ENCODE measurements around the gene ATG12. TPM values are rescaled to one million over a fixed set of nuclear protein-coding genes. Genes with fewer than 3 reads are reported as not detected.
"Not testable (repeated sequence)": the region's sequence is repeated elsewhere in the genome, so short reads cannot be mapped to it uniquely, and the experiment has no call there.

ATG12 gene
- total RNA-seq, result 10 to 100 TPM; 36.5 to 36.9 TPM

- CTCF ChIA-PET, result interaction anchor here (1.0 to 3.3 kb wide), 7 partner anchors 8 to 297 kb away, joined by 3 to 32 read pairs (median 4); partner anchors contain the start of gene FEM1C
- Mint-ChIP-seq H3K36me3 (peaks cover 19% of the 10 kb centered on the region), H3K4me3 (peak within 1 kb of the TSS; percentile 98), H3K9me3 (ENCODE audit: low read depth) (no peaks in the 10 kb centered on the region), H3K27ac (peak within 1 kb of the TSS; percentile 100), H3K4me1 (peaks cover 53% of the 10 kb centered on the region), H3K27me3 (no peaks in the 10 kb centered on the region)
- DNase-seq, result peak; percentile 94
- ATAC-seq, result peak; percentile 90
These were observed at the start of gene ATG12, which contains the start of gene AP3S1 for GRCh38 chr5:115841382-115842088. Gene ATG12, minus strand, starts transcription at chr5:115841565. Its CDS starts 13 bp downstream, at chr5:115841552. Gene AP3S1, plus strand, starts transcription at chr5:115841935. Its CDS starts 103 bp downstream, at chr5:115842038.

- DNase-seq (no peak), ATAC-seq (no peak)
- Mint-ChIP-seq H3K27me3 (no peaks in the 10 kb centered on the region), H3K36me3 (peaks cover 7% of the 10 kb centered on the region), H3K4me1 (no peaks in the 10 kb centered on the region), H3K9me3 (ENCODE audit: low read depth) (no peaks in the 10 kb centered on the region), H3K27ac (no peak overlapping the region), H3K4me3 (no peak overlapping the region)
- CTCF ChIA-PET, result interaction anchor here (1.0 to 1.4 kb wide), 2 partner anchors 145 to 181 kb away, joined by 3 to 5 read pairs; no protein-coding TSS in a partner anchor
These were observed 46.7 kb upstream of the ATG12 start for GRCh38 chr5:115888027-115888426.

GRCh38 chr5:115885208-115885607, 43.8 kb upstream of the ATG12 start:
- peaks cover 23% of the 10 kb centered on the region for H3K36me3 Mint-ChIP-seq

GRCh38 chr5:115884704-115885103, 43.3 kb upstream of the ATG12 start:
- Mint-ChIP-seq H3K27me3 (no peaks in the 10 kb centered on the region), H3K36me3 (peaks cover 28% of the 10 kb centered on the region), H3K4me1 (no peaks in the 10 kb centered on the region), H3K4me3 (no peak overlapping the region), H3K27ac (no peak overlapping the region), H3K9me3 (ENCODE audit: low read depth) (no peaks in the 10 kb centered on the region)
- CTCF ChIA-PET, result no interaction called here
- ATAC-seq (no peak), DNase-seq (no peak)

More at GRCh38 chr5:115885208-115885607, 43.8 kb upstream of the ATG12 start:
- H3K4me1 Mint-ChIP-seq; H3K27me3 Mint-ChIP-seq; DNase-seq; CTCF ChIA-PET; H3K9me3 Mint-ChIP-seq (ENCODE audit: low read depth); H3K27ac Mint-ChIP-seq; H3K4me3 Mint-ChIP-seq; ATAC-seq: not testable (repeated sequence)

- H3K9me3 Mint-ChIP-seq (ENCODE audit: low read depth); ATAC-seq; H3K27ac Mint-ChIP-seq; H3K4me3 Mint-ChIP-seq; H3K4me1 Mint-ChIP-seq; CTCF ChIA-PET; H3K27me3 Mint-ChIP-seq; DNase-seq: not testable (repeated sequence)
- H3K36me3 Mint-ChIP-seq, result peaks cover 40% of the 10 kb centered on the region
These were observed 41.1 kb upstream of the ATG12 start for GRCh38 chr5:115882434-115882833.

- H3K36me3 Mint-ChIP-seq, result peaks cover 55% of the 10 kb centered on the region
- H3K27ac Mint-ChIP-seq; H3K27me3 Mint-ChIP-seq; CTCF ChIA-PET; H3K4me1 Mint-ChIP-seq; DNase-seq; H3K9me3 Mint-ChIP-seq (ENCODE audit: low read depth); ATAC-seq; H3K4me3 Mint-ChIP-seq: not testable (repeated sequence)
These were observed 36.0 kb upstream of the ATG12 start for GRCh38 chr5:115877342-115877741.

- CTCF ChIA-PET, result interaction anchor here (1.6 kb wide), 1 partner anchor 8 kb away, joined by 3 read pairs; no protein-coding TSS in a partner anchor
- H3K36me3 Mint-ChIP-seq, result peaks cover 54% of the 10 kb centered on the region
- peaks cover 3% of the 10 kb centered on the region for H3K4me1 Mint-ChIP-seq
- H3K9me3 Mint-ChIP-seq (ENCODE audit: low read depth), result no peaks in the 10 kb centered on the region
- H3K27me3 Mint-ChIP-seq, result no peaks in the 10 kb centered on the region
- no peak for DNase-seq
- H3K27ac Mint-ChIP-seq, result no peak overlapping the region
- no peak for ATAC-seq
- no peak overlapping the region for H3K4me3 Mint-ChIP-seq
These were observed 34.1 kb upstream of the ATG12 start for GRCh38 chr5:115875447-115875846.

- DNase-seq, result no peak
- Mint-ChIP-seq H3K4me3 (no peak overlapping the region), H3K9me3 (ENCODE audit: low read depth) (no peaks in the 10 kb centered on the region), H3K4me1 (peaks cover 3% of the 10 kb centered on the region), H3K27ac (no peak overlapping the region), H3K36me3 (peaks cover 46% of the 10 kb centered on the region), H3K27me3 (no peaks in the 10 kb centered on the region)
- CTCF ChIA-PET, result no interaction called here
- ATAC-seq, result no peak
These were observed 32.0 kb upstream of the ATG12 start for GRCh38 chr5:115873392-115873791.

GRCh38 chr5:115872447-115872846, 31.1 kb upstream of the ATG12 start:
- DNase-seq (no peak), ATAC-seq (no peak)
- H3K4me1 Mint-ChIP-seq, result peaks cover 3% of the 10 kb centered on the region
- CTCF ChIA-PET, result no interaction called here
- H3K36me3 Mint-ChIP-seq, result peaks cover 37% of the 10 kb centered on the region
- H3K27me3 Mint-ChIP-seq, result no peaks in the 10 kb centered on the region
- H3K4me3 Mint-ChIP-seq, result no peak overlapping the region
- H3K27ac Mint-ChIP-seq, result no peak overlapping the region
- H3K9me3 Mint-ChIP-seq (ENCODE audit: low read depth), result no peaks in the 10 kb centered on the region

- H3K27ac Mint-ChIP-seq, result no peak overlapping the region
- CTCF ChIA-PET, result no interaction called here
- H3K9me3 Mint-ChIP-seq (ENCODE audit: low read depth), result no peaks in the 10 kb centered on the region
- H3K4me3 Mint-ChIP-seq, result no peak overlapping the region
- H3K4me1 Mint-ChIP-seq, result peaks cover 3% of the 10 kb centered on the region
- ATAC-seq (no peak), DNase-seq (no peak)
- H3K36me3 Mint-ChIP-seq, result peaks cover 25% of the 10 kb centered on the region
- no peaks in the 10 kb centered on the region for H3K27me3 Mint-ChIP-seq
These were observed 28.0 kb upstream of the ATG12 start for GRCh38 chr5:115869256-115869795.

GRCh38 chr5:115859378-115859777, 18.0 kb upstream of the ATG12 start:
- no peak for DNase-seq
- H3K36me3 Mint-ChIP-seq, result peaks cover 11% of the 10 kb centered on the region
- no peak overlapping the region for H3K4me3 Mint-ChIP-seq
- CTCF ChIA-PET, result interaction anchor here (1.3 to 1.6 kb wide), 2 partner anchors 14 to 16 kb away, joined by 4 to 5 read pairs; no protein-coding TSS in a partner anchor
- H3K9me3 Mint-ChIP-seq (ENCODE audit: low read depth), result peaks cover 2% of the 10 kb centered on the region
- no peak overlapping the region for H3K27ac Mint-ChIP-seq
- H3K27me3 Mint-ChIP-seq, result no peaks in the 10 kb centered on the region
- peaks cover 16% of the 10 kb centered on the region for H3K4me1 Mint-ChIP-seq
- ATAC-seq, result no peak

GRCh38 chr5:115858396-115858795, 17.0 kb upstream of the ATG12 start:
- H3K4me1 Mint-ChIP-seq, result peaks cover 16% of the 10 kb centered on the region
- CTCF ChIA-PET, result interaction anchor here (1.3 kb wide), 1 partner anchor 15 kb away, joined by 4 read pairs; no protein-coding TSS in a partner anchor
- peak overlapping the region; percentile 69 for H3K27ac Mint-ChIP-seq

GRCh38 chr5:115857626-115858349, 16.4 kb upstream of the ATG12 start:
- Mint-ChIP-seq H3K27me3 (no peaks in the 10 kb centered on the region), H3K27ac (peak overlapping the region; percentile 69), H3K36me3 (peaks cover 26% of the 10 kb centered on the region), H3K4me3 (peak overlapping the region; percentile 67), H3K4me1 (peaks cover 16% of the 10 kb centered on the region), H3K9me3 (ENCODE audit: low read depth) (peaks cover 14% of the 10 kb centered on the region)
- CTCF ChIA-PET, result no interaction called here
- no peak for ATAC-seq
- DNase-seq, result no peak

More at GRCh38 chr5:115858396-115858795, 17.0 kb upstream of the ATG12 start:
- DNase-seq (no peak), ATAC-seq (no peak)
- peak overlapping the region; percentile 67 for H3K4me3 Mint-ChIP-seq
- H3K27me3 Mint-ChIP-seq, result no peaks in the 10 kb centered on the region
- peaks cover 21% of the 10 kb centered on the region for H3K36me3 Mint-ChIP-seq
- peaks cover 9% of the 10 kb centered on the region for H3K9me3 Mint-ChIP-seq (ENCODE audit: low read depth)
